ENCODE data around the gene GPSM1.
A peak's percentile ranks its signal among the peaks of the same experiment; 100 is the strongest.

- TF ChIP-seq CTCF (conservative IDR thresholded peaks at IDR 0.05 in 1 of 2, IDR thresholded peaks at IDR 0.05 in 1 of 2; ENCODE audit: extremely low read depth in 1 of 2, insufficient read depth in 1 of 2, low read depth in 1 of 2, low read length in 2 of 2) (peak; percentile 72 to 79), EZH2 (IDR thresholded peaks at IDR 0.05; ENCODE audit: borderline replicate concordance, low read length) (no peak)
These were observed 72.9 kb downstream of the GPSM1 start, which contains the start of gene SNAPC4 for GRCh38 chr9:136400038-136400834.

All from mammary epithelial cell (primary cell).